ENCODE data around the gene CALML3.

DNA sequence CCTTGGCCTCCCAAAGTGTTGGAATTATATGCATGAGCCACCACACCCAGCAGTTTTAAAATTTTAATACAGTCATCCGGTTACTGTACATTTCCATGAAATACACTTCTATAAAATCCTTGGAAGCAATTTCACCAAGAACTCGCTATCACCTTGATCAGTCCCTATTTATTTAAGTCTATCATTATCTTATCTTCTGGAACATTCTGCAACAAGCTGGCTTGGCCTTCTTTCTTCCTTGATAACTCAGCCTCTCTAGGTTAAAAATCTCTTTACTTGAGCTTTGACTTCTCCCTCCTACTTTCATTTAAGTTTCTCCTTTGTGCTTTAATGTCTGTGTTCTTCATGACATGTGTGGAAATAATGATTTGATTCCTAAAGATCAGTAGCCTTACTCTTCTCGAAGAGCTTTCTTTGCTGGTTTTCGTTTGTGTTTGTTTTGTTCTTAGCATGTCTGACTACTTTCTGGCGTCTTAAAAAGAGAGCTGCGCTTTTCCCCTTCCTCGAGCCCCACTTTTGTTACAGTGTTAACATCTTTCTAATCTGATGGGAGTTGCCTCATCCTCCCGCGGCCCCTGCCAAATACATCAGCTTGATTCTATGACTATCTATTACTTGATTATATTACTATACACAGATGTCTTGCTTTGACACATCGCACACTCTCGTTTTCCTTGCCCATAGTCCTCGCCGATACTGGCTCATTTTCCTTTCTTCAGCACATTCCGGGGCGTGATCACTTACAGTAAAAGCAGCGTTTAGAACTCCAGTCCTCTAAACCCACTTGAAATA, 14.3 kb upstream of the CALML3 start:
- TF ChIP-seq, protein P1, sequence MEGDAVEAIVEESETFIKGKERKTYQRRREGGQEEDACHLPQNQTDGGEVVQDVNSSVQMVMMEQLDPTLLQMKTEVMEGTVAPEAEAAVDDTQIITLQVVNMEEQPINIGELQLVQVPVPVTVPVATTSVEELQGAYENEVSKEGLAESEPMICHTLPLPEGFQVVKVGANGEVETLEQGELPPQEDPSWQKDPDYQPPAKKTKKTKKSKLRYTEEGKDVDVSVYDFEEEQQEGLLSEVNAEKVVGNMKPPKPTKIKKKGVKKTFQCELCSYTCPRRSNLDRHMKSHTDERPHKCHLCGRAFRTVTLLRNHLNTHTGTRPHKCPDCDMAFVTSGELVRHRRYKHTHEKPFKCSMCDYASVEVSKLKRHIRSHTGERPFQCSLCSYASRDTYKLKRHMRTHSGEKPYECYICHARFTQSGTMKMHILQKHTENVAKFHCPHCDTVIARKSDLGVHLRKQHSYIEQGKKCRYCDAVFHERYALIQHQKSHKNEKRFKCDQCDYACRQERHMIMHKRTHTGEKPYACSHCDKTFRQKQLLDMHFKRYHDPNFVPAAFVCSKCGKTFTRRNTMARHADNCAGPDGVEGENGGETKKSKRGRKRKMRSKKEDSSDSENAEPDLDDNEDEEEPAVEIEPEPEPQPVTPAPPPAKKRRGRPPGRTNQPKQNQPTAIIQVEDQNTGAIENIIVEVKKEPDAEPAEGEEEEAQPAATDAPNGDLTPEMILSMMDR (conservative IDR thresholded peaks at IDR 0.05; ENCODE audit: low read depth, low read length): no peak
- no peak for TF ChIP-seq EZH2 (IDR thresholded peaks at IDR 0.05; ENCODE audit: borderline replicate concordance, low read depth, low read length, poor library complexity, severe bottlenecking)

Measured in A673 (cell line).